Measurements from ENCODE around the gene LMO1. TPM values are rescaled to one million over a fixed set of nuclear protein-coding genes. Genes with fewer than 3 reads are reported as not detected.

Gene LMO1
- polyA plus RNA-seq, 1 donor (not counting 4 experiments of a cell fraction or from before 2014, with no cell fraction given) = 0.08 TPM

DNA sequence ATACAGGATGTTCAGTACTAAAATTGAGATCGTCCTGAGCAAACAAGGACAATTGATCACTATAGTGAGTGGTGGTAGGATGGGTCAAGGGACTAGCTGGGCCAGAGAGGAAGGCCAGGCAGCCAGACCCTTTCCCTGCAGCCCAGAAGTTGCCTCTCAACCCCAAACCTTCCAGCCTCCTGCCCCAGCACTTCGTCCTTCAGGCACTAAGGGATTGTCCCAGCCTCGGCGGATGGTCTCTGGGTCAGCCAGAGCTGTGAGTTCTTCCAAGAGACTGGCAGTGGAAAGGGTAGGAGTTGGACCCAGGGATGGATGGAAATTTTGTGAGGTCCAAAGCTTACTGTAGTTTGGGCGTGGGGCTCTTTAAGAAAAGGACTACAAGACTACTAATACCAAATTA, 3.6 kb upstream of the LMO1 start:
- no peaks in the 10 kb centered on the region for H3K79me2 ChIP-seq (ENCODE audit: control insufficient read depth, insufficient read depth, low read length)
- DNase-seq (ENCODE audit: low read depth, low spot score) (no peak), FAIRE-seq (no peak)
- no peak overlapping the region for H3K9ac ChIP-seq (ENCODE audit: control insufficient read depth, extremely low read depth, insufficient read depth, low read length)
- H3K9me1 ChIP-seq (ENCODE audit: control insufficient read depth, extremely low read depth, insufficient read depth, low read length) = no peaks in the 10 kb centered on the region
- H3K27me3 ChIP-seq (ENCODE audit: control insufficient read depth, extremely low read depth, insufficient read depth, low read length) = peaks cover 64% of the 10 kb centered on the region
- H3K4me2 ChIP-seq (ENCODE audit: control insufficient read depth, extremely low read depth, insufficient read depth, low read depth, low read length) = peak overlapping the region; percentile 64
- H3K27ac ChIP-seq (ENCODE audit: control insufficient read depth, insufficient read depth, low read length) = no peak overlapping the region
- no peaks in the 10 kb centered on the region for H3K9me3 ChIP-seq (ENCODE audit: control insufficient read depth, low read depth, low read length)
- H4K20me1 ChIP-seq (ENCODE audit: control insufficient read depth, extremely low read depth, insufficient read depth, low read length) = no peaks in the 10 kb centered on the region
- no peak overlapping the region for H2AFZ ChIP-seq (ENCODE audit: control insufficient read depth, low read length)
- H3K36me3 ChIP-seq (ENCODE audit: control insufficient read depth in 2 of 2, extremely low read depth in 1 of 2, insufficient read depth in 2 of 2, low read length in 2 of 2) = no peaks in the 10 kb centered on the region
- H3K4me3 ChIP-seq (ENCODE audit: control insufficient read depth in 2 of 3, extremely low read depth in 1 of 3, insufficient read depth in 2 of 3, low read depth in 1 of 3, low read length in 3 of 3) = no peak overlapping the region
- peaks cover 17% of the 10 kb centered on the region for H3K4me1 ChIP-seq (ENCODE audit: control insufficient read depth, extremely low read depth, insufficient read depth, low read length)
- TF ChIP-seq, protein P1, sequence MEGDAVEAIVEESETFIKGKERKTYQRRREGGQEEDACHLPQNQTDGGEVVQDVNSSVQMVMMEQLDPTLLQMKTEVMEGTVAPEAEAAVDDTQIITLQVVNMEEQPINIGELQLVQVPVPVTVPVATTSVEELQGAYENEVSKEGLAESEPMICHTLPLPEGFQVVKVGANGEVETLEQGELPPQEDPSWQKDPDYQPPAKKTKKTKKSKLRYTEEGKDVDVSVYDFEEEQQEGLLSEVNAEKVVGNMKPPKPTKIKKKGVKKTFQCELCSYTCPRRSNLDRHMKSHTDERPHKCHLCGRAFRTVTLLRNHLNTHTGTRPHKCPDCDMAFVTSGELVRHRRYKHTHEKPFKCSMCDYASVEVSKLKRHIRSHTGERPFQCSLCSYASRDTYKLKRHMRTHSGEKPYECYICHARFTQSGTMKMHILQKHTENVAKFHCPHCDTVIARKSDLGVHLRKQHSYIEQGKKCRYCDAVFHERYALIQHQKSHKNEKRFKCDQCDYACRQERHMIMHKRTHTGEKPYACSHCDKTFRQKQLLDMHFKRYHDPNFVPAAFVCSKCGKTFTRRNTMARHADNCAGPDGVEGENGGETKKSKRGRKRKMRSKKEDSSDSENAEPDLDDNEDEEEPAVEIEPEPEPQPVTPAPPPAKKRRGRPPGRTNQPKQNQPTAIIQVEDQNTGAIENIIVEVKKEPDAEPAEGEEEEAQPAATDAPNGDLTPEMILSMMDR (optimal IDR thresholded peaks at IDR 0.05 in 1 of 3, IDR thresholded peaks at IDR 0.05 in 1 of 3, conservative IDR thresholded peaks at IDR 0.05 in 1 of 3; ENCODE audit: extremely low read depth in 1 of 3, insufficient read depth in 2 of 3, low read length in 3 of 3) = no peak
- TF ChIP-seq EZH2 (IDR thresholded peaks at IDR 0.05; ENCODE audit: low read length) = no peak
- dilution Hi-C loops (cut with MboI; ENCODE audit: extremely low pct_ligation_motif_present, low sequenced_read_pairs) = no loop called here

- dilution Hi-C loops (cut with MboI; ENCODE audit: extremely low pct_ligation_motif_present, low sequenced_read_pairs) = no loop called here
- no peak overlapping the region for H3K9ac ChIP-seq (ENCODE audit: control insufficient read depth, extremely low read depth, insufficient read depth, low read length)
- DNase-seq (ENCODE audit: low read depth, low spot score) = no peak
- no peaks in the 10 kb centered on the region for H3K9me3 ChIP-seq (ENCODE audit: control insufficient read depth, low read depth, low read length)
- no peaks in the 10 kb centered on the region for H4K20me1 ChIP-seq (ENCODE audit: control insufficient read depth, extremely low read depth, insufficient read depth, low read length)
- H3K27me3 ChIP-seq (ENCODE audit: control insufficient read depth, extremely low read depth, insufficient read depth, low read length) = peaks cover 71% of the 10 kb centered on the region
- no peak overlapping the region for H3K4me3 ChIP-seq (ENCODE audit: control insufficient read depth in 2 of 3, extremely low read depth in 1 of 3, insufficient read depth in 2 of 3, low read depth in 1 of 3, low read length in 3 of 3)
- no peaks in the 10 kb centered on the region for H3K79me2 ChIP-seq (ENCODE audit: control insufficient read depth, insufficient read depth, low read length)
- no peak for TF ChIP-seq EZH2 (IDR thresholded peaks at IDR 0.05; ENCODE audit: low read length)
- TF ChIP-seq, protein P1 (optimal IDR thresholded peaks at IDR 0.05 in 1 of 3, IDR thresholded peaks at IDR 0.05 in 1 of 3, conservative IDR thresholded peaks at IDR 0.05 in 1 of 3; ENCODE audit: extremely low read depth in 1 of 3, insufficient read depth in 2 of 3, low read length in 3 of 3) = no peak
- H3K36me3 ChIP-seq (ENCODE audit: control insufficient read depth in 2 of 2, extremely low read depth in 1 of 2, insufficient read depth in 2 of 2, low read length in 2 of 2) = no peaks in the 10 kb centered on the region
- peaks cover 18% of the 10 kb centered on the region for H3K4me1 ChIP-seq (ENCODE audit: control insufficient read depth, extremely low read depth, insufficient read depth, low read length)
- no peak overlapping the region for H3K4me2 ChIP-seq (ENCODE audit: control insufficient read depth, extremely low read depth, insufficient read depth, low read depth, low read length)
- no peaks in the 10 kb centered on the region for H3K9me1 ChIP-seq (ENCODE audit: control insufficient read depth, extremely low read depth, insufficient read depth, low read length)
- no peak overlapping the region for H3K27ac ChIP-seq (ENCODE audit: control insufficient read depth, insufficient read depth, low read length)
- H2AFZ ChIP-seq (ENCODE audit: control insufficient read depth, low read length) = no peak overlapping the region
- no peak for FAIRE-seq
Measured at GRCh38 chr11:8266246-8267241, 2.9 kb upstream of the LMO1 start.

Data from keratinocyte (primary cell).